ENCODE measurements around the gene ACE2. TPM values are rescaled to one million over a fixed set of nuclear protein-coding genes. Genes with fewer than 3 reads are reported as not detected.

Gene ACE2
- polyA plus RNA-seq, 3 donors, result not detected

DNA sequence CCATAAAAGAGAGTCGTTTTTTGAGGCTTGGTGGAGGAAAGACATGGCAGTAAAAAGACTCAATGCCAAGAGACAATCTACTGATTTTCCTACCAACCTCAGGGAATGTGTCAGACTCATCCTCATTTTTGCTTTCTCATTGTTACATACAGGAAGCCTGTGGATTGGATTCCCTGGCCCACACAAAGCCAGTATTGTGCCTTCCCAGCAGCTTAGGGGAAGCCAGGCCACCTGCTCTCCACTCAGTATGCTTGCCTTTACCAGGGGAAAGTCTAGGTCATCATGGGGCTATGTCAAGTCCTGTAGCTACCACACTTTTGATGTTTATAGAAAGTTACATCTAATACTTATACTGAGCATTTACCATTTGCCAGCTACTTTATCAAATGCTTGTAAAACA lies 89.2 kb downstream of the ACE2 start:
- Histone ChIP-seq H4K20me1 (ENCODE audit: insufficient read depth, low read length) (no peaks in the 10 kb centered on the region), H3K4me2 (replicated peaks; ENCODE audit: extremely low read depth, low read length, poor library complexity, severe bottlenecking) (no peak overlapping the region), H2AFZ (ENCODE audit: insufficient read depth, low read depth, low read length, poor library complexity, severe bottlenecking) (no peak overlapping the region), H3K27ac (ENCODE audit: low read depth in 1 of 2, low read length in 2 of 2) (no peak overlapping the region), H3K4me3 (replicated peaks in 1 of 3; ENCODE audit: low read depth in 2 of 3, low read length in 3 of 3) (no peak overlapping the region), H3K79me2 (ENCODE audit: insufficient read depth, low read length) (no peaks in the 10 kb centered on the region), H3K36me3 (replicated peaks in 1 of 2; ENCODE audit: control insufficient read depth in 1 of 2, insufficient read depth in 2 of 2, low read length in 2 of 2) (no peaks in the 10 kb centered on the region), H3K4me1 (ENCODE audit: control insufficient read depth in 1 of 2, insufficient read depth in 2 of 2, low read length in 2 of 2) (no peaks in the 10 kb centered on the region), H3K9me3 (replicated peaks in 1 of 2; ENCODE audit: control insufficient read depth in 1 of 2, insufficient read depth in 1 of 2, low read length in 2 of 2) (no peaks in the 10 kb centered on the region), H3K9ac (ENCODE audit: insufficient read depth, low read length, poor library complexity, severe bottlenecking) (no peak overlapping the region), H3K27me3 (ENCODE audit: control insufficient read depth in 2 of 2, insufficient read depth in 2 of 2, low read length in 2 of 2) (peaks cover 0 to 56% of the 10 kb centered on the region in 2 donors)
- no peak overlapping the region for H3K27ac Mint-ChIP-seq
- no peak overlapping the region for H3K4me3 Mint-ChIP-seq
- peaks cover 0 to 25% (median 0%) of the 10 kb centered on the region in 3 donors for H3K27me3 Mint-ChIP-seq (ENCODE audit: low read depth in 3 of 3)
- intact Hi-C loops (cut with micrococcal nuclease), result no loop called here
- no peaks in the 10 kb centered on the region for H3K36me3 Mint-ChIP-seq
- no peak for DNase-seq
- TF ChIP-seq, protein P1, sequence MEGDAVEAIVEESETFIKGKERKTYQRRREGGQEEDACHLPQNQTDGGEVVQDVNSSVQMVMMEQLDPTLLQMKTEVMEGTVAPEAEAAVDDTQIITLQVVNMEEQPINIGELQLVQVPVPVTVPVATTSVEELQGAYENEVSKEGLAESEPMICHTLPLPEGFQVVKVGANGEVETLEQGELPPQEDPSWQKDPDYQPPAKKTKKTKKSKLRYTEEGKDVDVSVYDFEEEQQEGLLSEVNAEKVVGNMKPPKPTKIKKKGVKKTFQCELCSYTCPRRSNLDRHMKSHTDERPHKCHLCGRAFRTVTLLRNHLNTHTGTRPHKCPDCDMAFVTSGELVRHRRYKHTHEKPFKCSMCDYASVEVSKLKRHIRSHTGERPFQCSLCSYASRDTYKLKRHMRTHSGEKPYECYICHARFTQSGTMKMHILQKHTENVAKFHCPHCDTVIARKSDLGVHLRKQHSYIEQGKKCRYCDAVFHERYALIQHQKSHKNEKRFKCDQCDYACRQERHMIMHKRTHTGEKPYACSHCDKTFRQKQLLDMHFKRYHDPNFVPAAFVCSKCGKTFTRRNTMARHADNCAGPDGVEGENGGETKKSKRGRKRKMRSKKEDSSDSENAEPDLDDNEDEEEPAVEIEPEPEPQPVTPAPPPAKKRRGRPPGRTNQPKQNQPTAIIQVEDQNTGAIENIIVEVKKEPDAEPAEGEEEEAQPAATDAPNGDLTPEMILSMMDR (IDR thresholded peaks at IDR 0.05), result no peak
- peaks cover 5% of the 10 kb centered on the region for H3K4me1 Mint-ChIP-seq
- no CpG with 5 or more reads among the region's 1 CpG for WGBS (ENCODE audit: insufficient coverage)
- H3K9me3 Mint-ChIP-seq, result peaks cover 0 to 2% (median 0%) of the 10 kb centered on the region in 7 donors

Other genes starting within 250 kb of the ACE2 start
- not detected for gene VEGFD, start 216.5 kb downstream of the ACE2 start, polyA plus RNA-seq
- gene PIR, start 107.6 kb downstream of the ACE2 start, polyA plus RNA-seq, result under 1 TPM in 2 of 3 donors, not detected in 1; 0.05 to 0.23 TPM
- gene BMX, start 100.2 kb downstream of the ACE2 start, polyA plus RNA-seq, result under 1 TPM; 0.15 to 0.26 (median 0.22) TPM
- gene CLTRN, start 63.8 kb upstream of the ACE2 start, polyA plus RNA-seq, result not detected
- 10 to 100 TPM in 2 of 3 donors, 1 to 10 TPM in 1; 6.2 to 24.4 (median 21.4) TPM for gene CA5B, start 137.3 kb upstream of the ACE2 start, polyA plus RNA-seq
- 10 to 100 TPM in 2 of 3 donors, 1 to 10 TPM in 1; 9.3 to 32.1 (median 11.2) TPM for gene ZRSR2, start 189.5 kb upstream of the ACE2 start, polyA plus RNA-seq